ENCODE measurements around the gene PLXND1.
A peak's percentile ranks its signal among the peaks of the same experiment; 100 is the strongest.
"Not testable (repeated sequence)": the region's sequence is repeated elsewhere in the genome, so short reads cannot be mapped to it uniquely, and the experiment has no call there.

The PLXND1 gene

DNA sequence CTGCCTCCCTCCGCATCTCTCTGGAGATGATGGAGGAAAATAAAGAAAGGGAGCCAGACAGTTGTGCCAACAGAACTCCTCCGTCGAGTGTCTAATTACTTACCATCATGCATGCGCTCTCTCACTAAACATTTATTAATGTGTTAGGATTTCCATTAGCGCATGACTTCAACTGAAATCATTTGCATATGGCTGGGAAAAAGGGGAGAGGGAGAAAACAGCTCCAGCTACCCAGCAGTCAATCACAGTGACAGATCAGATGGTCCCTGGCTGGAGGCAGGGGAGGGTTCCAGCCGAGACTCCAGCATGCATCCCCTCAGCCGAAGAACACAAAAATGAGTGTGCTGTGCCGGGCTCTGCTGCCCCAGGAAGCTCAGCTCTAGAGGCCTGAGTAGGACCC lies 84.9 kb downstream of the PLXND1 start:
- Mint-ChIP-seq H3K4me1 (peaks cover 13% of the 10 kb centered on the region), H3K27ac (no peak overlapping the region), H3K9me3 (no peaks in the 10 kb centered on the region), H3K36me3 (no peaks in the 10 kb centered on the region), H3K4me3 (no peak overlapping the region)
- DNase-seq (ENCODE audit: low spot score in 2 of 2) (no peak), ATAC-seq (no peak)

DNA sequence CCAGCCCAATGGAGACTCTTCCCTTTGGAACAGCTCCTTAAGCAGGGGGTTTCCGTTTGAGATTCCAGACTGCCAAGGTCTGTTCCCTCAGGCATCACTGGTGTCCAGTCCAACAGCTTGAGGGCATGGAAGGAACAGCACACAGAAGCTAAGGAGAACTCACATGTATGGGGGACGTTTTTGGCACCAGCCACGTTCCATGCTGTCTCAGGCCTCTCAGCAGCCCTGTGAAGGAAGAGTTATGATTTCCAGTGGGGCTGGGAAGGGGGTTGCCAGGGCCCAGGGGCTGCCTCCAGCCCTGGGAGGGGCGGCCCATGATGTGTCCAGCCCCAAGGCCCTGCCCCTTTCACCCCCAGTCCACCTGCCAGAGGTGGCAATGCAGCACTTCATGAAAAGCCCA lies 85.5 kb downstream of the PLXND1 start:
- Mint-ChIP-seq H3K4me1 (peaks cover 13% of the 10 kb centered on the region), H3K9me3 (no peaks in the 10 kb centered on the region), H3K4me3 (no peak overlapping the region)

DNA sequence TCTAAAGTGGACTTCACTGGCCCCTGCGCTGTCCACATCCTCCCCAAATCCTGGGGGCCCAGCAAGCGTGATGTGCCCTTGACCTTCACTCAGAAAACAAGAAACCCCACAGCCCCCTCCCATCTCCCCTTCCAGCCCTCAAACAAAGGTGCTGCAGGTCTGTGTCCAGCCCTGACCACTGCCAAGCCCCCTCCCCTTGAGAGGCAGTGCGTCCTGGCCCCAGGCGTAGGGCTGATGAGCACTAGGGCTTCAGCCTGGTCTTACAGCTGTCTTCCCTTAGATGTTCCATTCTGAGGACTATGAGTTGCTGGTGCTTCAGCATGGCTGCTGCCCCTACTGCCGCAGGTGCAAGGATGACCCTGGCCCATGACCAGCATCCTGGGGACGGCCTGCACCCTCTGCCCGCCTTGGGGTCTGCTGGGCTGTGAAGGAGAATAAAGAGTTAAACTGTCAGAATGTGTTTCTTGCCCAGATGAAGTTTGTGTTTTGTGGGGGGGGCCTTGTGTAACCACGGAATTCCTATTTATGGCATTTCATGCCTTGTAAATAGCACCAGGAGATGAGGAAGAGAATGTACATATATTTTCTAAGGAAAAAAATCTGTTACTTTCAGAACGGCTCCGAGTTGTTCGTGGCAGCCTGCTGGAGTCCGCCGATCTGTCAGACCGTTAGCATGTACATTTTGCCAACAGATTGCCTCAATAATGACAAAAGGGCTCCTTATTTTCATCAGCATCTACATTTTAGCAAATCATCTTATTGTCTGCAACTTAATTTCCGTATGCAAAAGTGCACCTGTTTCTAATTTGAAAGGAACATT lies 86.4 kb downstream of the PLXND1 start:
- Mint-ChIP-seq H3K4me1 (peaks cover 10% of the 10 kb centered on the region), H3K27ac (no peak overlapping the region), H3K4me3 (no peak overlapping the region), H3K9me3 (no peaks in the 10 kb centered on the region), H3K36me3 (no peaks in the 10 kb centered on the region)
- DNase-seq (ENCODE audit: low spot score in 2 of 2) (no peak), ATAC-seq (no peak)

More for the DNA sequence above, 85.5 kb downstream of the PLXND1 start:
- no peak overlapping the region for H3K27ac Mint-ChIP-seq
- H3K36me3 Mint-ChIP-seq, result no peaks in the 10 kb centered on the region
- ATAC-seq (no peak), DNase-seq (ENCODE audit: low spot score in 2 of 2) (no peak)

DNA sequence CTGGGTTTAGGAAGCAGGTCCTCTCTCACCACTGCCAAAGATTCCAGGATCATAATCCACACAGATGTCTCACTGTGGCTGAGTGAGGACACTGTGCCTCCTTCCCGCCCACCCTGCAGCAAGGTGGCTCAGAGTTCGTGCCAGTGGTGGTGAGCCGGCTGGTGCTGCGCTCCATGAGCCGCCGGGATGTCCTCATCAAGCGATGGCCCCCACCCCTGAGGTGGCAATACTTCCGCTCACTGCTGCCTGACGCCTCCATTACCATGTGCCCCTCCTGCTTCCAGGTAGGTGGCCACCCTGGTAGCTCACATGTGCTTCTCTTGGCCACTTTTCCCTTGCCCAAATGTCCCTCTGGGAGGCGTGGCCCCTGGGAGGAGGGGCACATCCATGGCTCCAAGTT lies 87.0 kb downstream of the PLXND1 start:
- no peak overlapping the region for H3K27ac Mint-ChIP-seq
- no peaks in the 10 kb centered on the region for H3K36me3 Mint-ChIP-seq
- H3K9me3 Mint-ChIP-seq, result no peaks in the 10 kb centered on the region
- H3K4me1 Mint-ChIP-seq, result peaks cover 7% of the 10 kb centered on the region
- no peak overlapping the region for H3K4me3 Mint-ChIP-seq
- ATAC-seq (no peak), DNase-seq (ENCODE audit: low spot score in 2 of 2) (no peak)

DNA sequence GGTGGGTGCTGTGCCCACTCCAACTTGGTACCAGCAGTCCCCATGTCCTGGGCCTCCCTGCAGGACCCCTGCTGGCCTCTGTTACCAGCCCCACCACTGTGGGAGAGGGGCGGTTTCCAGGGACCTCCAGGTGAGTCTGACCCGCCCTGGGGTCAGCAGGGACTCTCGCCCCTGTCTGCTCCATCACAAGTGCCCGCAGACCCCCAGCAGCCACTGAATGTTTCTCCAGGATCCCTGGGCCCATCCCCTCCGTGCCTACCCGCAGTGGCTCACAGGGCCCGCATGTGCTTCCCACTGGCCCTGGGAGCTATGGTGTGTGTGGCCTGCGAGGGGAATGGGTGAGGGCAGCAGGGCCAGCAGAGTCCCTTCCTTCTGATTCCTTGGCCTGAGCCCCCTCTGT lies 87.9 kb downstream of the PLXND1 start:
- DNase-seq (ENCODE audit: low spot score in 2 of 2) (no peak), ATAC-seq (no peak)
- peaks cover 7% of the 10 kb centered on the region for H3K4me1 Mint-ChIP-seq
- no peaks in the 10 kb centered on the region for H3K36me3 Mint-ChIP-seq
- no peak overlapping the region for H3K27ac Mint-ChIP-seq
- H3K4me3 Mint-ChIP-seq, result no peak overlapping the region
- no peaks in the 10 kb centered on the region for H3K9me3 Mint-ChIP-seq

DNA sequence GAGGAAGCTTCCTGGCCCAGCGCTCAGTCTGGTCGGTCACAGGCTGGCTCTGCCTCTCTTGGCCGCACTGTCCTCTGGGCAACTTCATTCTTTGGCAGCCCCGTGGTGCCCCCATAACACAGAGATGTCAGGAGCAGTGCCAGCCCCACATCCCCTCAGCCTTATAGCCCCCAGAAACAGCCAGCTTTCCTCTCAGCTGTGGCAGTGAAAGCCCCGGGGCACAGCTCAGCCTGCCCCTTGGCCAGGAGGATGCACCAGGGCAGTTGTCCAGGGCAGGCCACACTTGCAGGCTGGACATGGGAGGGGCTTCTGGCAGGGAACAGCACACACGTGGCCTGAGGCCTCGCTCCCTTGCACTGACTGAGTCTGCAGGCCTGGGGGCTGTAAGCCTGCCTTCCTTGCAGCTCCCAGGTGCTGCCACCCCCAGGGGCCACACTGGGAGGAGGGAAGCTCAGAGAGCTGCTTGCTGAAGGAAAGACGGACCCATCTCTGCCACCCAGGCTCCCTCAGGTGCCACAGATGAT lies 88.4 kb downstream of the PLXND1 start:
- H3K36me3 Mint-ChIP-seq, result no peaks in the 10 kb centered on the region
- no peaks in the 10 kb centered on the region for H3K9me3 Mint-ChIP-seq
- no peak for ATAC-seq
- H3K4me1 Mint-ChIP-seq, result peaks cover 7% of the 10 kb centered on the region
- no peak overlapping the region for H3K4me3 Mint-ChIP-seq
- no peak overlapping the region for H3K27ac Mint-ChIP-seq
- no peak for DNase-seq (ENCODE audit: low spot score in 2 of 2)

DNA sequence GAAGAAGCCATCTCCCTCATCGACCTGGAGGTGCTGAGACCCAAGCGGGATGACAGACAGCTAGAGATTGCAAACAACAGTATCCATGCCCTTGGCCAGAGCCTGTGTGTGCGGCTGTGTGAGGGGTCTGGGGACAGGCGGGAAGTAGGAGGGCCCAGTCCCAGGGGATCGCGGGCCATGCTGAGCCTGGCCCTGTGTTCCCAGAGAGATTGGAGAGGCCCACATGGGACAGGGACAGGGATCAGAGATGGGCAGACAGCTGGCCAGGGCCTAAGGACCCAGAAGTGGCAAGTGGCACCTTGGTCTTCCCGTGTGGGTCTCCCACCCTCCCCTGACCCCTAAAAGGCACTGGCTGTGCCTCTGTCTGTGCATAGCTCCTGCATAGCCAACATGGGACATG lies 89.0 kb downstream of the PLXND1 start:
- Mint-ChIP-seq H3K4me3 (no peak overlapping the region), H3K4me1 (peaks cover 7% of the 10 kb centered on the region), H3K27ac (no peak overlapping the region), H3K36me3 (no peaks in the 10 kb centered on the region), H3K9me3 (no peaks in the 10 kb centered on the region)
- ATAC-seq (no peak), DNase-seq (ENCODE audit: low spot score in 2 of 2) (no peak)

DNA sequence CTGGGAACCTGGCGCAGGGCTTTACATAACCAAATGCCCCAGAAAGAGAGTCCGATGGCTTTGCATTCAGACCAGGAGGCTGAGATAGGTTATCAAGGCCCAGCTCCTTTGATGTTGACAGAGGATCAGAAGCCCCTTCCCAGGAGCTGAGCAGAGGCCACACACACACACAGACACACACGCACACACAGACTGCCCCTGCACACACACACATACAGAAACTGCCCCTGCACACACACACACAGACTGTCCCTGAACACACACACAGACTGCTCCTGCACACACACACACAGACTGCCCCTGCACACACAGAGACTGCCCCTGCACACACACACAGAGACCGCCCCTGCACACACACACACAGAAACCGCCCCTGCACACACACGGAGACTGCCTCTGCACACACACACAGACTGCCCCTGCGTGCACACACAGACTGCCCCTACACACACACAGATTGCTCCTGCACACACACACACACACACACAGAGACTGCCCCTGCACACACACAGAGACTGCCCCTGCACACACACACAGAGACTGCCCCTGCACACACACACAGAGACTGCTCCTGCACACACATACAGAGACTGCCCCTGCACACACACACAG lies 90.5 kb downstream of the PLXND1 start:
- H3K4me1 Mint-ChIP-seq; H3K36me3 Mint-ChIP-seq; DNase-seq (ENCODE audit: low spot score in 2 of 2); H3K4me3 Mint-ChIP-seq; H3K9me3 Mint-ChIP-seq; ATAC-seq: not testable (repeated sequence)
- peak overlapping the region; percentile 60 for H3K27ac Mint-ChIP-seq

DNA sequence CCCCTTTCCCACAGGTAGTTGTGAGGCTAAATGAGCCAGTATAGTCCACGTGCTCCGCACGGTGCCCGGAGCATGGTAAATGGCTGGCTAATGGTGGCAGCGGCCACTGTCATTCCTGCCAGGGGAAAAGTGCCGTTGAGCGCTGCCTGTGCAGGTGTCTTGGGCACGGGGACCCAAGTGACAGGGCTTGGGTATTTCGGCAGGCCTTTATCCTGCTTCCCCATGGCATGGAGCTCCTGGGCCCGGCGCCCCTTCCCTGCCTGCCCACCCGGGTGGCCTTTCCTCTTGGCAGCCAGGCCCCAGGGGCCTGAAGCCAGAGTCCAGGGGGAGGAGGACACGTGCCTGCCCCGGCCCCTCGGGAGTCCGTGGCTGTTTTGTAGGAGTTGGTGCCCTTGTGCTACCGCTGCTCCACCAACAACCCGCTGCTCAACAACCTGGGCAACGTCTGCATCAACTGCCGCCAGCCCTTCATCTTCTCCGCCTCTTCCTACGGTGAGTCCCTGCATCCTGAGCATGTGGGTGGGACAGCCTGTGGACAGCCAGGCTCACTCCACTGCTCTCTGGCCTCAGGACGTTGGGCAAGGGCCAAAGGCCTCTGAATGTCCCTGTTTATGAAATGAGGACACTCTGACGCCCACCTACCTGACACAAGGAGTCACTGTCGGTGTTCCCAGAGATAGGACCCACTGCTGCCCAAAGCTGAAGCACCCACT lies 91.2 kb downstream of the PLXND1 start:
- H3K4me1 Mint-ChIP-seq, result peaks cover 16% of the 10 kb centered on the region
- not testable (repeated sequence) for H3K9me3 Mint-ChIP-seq, ATAC-seq

DNA sequence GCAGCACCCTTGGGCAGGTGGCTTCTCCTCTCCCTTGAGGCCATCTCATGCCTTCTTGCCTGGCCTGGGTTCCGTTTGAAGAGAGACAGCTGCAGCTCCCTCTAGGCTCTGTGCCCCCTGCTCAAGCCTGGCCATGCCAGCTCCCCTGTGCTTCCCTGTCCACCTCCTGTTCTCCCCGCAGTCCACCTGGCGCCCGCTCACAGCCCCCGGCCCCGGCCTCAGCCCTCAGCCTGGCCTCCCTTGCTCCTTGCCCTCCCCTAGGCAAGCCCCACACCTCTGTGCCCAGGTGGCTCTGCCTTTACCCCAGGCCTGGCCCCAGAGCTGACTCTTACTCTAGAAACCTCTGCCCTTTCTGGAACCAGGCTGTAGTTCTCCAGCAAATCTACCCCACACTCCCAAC lies 91.9 kb downstream of the PLXND1 start:
- Mint-ChIP-seq H3K27ac (no peak overlapping the region), H3K4me1 (peaks cover 11% of the 10 kb centered on the region), H3K36me3 (no peaks in the 10 kb centered on the region), H3K4me3 (no peak overlapping the region), H3K9me3 (no peaks in the 10 kb centered on the region)
- no peak for DNase-seq (ENCODE audit: low spot score in 2 of 2)
- ATAC-seq, result no peak

More for the DNA sequence above, 91.2 kb downstream of the PLXND1 start:
- H3K4me3 Mint-ChIP-seq; H3K27ac Mint-ChIP-seq; H3K36me3 Mint-ChIP-seq; DNase-seq (ENCODE audit: low spot score in 2 of 2): not testable (repeated sequence)

DNA sequence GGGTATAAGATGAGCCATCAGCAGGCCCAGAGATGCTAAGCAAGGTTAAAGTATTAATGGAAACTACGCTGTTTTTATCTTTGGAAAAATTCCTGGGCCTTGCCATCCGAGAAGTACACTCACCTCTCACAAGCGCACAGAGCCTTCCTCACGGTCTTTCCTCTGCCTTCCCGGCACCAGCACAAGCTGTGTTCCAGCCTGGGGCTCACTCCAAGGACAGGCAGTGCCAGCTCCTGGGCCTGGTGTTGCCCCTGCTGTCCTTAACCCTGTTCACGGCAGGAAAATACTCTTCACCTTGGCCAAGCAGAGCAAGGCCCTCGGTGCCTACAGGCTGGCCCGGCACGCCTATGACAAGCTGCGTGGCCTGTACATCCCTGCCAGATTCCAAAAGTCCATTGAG lies 92.4 kb downstream of the PLXND1 start:
- H3K36me3 Mint-ChIP-seq, result no peaks in the 10 kb centered on the region
- ATAC-seq (no peak), DNase-seq (ENCODE audit: low spot score in 2 of 2) (no peak)
- peaks cover 11% of the 10 kb centered on the region for H3K4me1 Mint-ChIP-seq
- no peaks in the 10 kb centered on the region for H3K9me3 Mint-ChIP-seq
- no peak overlapping the region for H3K27ac Mint-ChIP-seq
- no peak overlapping the region for H3K4me3 Mint-ChIP-seq

DNA sequence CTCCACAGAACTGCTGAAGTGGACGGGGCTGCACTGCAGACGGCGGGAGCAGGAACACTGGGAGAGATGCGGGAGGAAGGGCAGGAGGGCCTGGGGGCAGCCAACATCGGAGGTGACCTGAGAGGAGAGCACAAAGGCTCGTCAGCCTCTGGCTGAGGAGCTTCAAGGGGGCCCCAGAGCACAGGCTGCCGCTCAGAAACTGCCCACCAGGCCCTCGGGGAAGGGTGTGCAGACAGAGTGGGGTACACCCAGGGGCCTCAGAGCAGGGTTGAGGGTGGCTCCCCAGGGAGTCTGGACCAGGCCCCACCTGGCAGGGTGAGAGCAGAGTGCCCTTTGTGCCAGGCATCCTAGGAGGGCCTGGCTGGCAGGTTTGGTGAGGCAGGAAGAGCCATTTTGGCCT lies 92.8 kb downstream of the PLXND1 start:
- no peak overlapping the region for H3K27ac Mint-ChIP-seq
- ATAC-seq (no peak), DNase-seq (ENCODE audit: low spot score in 2 of 2) (no peak)
- H3K9me3 Mint-ChIP-seq, result no peaks in the 10 kb centered on the region
- peaks cover 11% of the 10 kb centered on the region for H3K4me1 Mint-ChIP-seq
- H3K36me3 Mint-ChIP-seq, result no peaks in the 10 kb centered on the region
- H3K4me3 Mint-ChIP-seq, result no peak overlapping the region

DNA sequence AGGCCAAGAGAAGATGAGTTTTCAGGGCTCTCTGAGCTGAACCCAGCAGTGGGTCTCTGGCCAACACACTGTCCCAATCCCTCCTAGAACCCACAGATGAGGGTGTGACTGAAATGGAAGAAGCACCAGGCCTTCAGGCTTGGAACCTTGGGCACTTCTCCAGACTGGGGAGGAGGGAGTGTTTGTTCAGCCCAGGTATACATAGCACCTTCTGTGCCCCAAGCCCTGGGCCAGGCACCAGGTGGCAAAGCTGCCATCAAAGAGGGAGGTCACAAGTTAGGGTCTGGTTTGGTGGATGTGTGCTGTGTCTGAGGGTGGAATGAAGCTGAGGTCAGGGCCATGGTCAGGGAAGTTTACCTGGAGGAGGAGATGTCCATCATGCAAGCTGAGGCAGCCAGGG lies 93.9 kb downstream of the PLXND1 start:
- Mint-ChIP-seq H3K4me3 (no peak overlapping the region), H3K4me1 (peaks cover 11% of the 10 kb centered on the region), H3K9me3 (no peaks in the 10 kb centered on the region), H3K36me3 (no peaks in the 10 kb centered on the region), H3K27ac (peak overlapping the region; percentile 79)
- ATAC-seq (no peak), DNase-seq (ENCODE audit: low spot score in 2 of 2) (no peak)

DNA sequence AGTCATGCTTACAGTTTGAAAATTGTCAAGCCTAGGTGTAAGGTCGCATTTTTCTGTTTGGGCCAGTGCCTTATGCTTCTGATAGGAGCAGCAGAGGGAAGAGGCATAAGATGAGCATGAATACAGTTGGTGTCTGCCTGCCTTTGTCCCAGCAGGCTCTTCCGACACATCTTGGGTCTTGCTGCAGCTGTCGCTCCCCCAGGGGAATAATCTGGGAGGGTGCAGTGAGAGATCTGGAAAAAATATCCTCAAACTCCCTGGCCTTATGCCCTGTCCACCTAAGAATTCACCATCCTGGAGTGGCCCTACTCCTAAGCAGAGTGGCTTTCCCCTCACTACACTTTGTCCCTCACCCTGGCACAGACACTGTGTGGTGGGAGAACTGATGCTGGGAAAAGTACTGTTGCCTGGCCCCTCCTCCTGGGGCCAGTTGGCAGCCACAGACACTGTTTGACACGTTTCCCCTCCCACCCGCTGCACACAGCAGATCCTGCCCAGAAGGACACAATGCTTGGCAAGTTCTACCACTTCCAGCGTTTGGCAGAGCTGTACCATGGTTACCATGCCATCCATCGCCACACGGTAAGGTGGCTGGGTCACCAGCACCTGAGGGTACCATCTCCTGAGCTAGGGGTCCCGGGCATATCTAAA lies 99.2 kb downstream of the PLXND1 start:
- H3K27ac Mint-ChIP-seq, result no peak overlapping the region
- no peaks in the 10 kb centered on the region for H3K9me3 Mint-ChIP-seq
- H3K4me3 Mint-ChIP-seq, result no peak overlapping the region
- peaks cover 11% of the 10 kb centered on the region for H3K4me1 Mint-ChIP-seq
- H3K36me3 Mint-ChIP-seq, result no peaks in the 10 kb centered on the region
- ATAC-seq (peak; percentile 11), DNase-seq (ENCODE audit: low spot score in 2 of 2) (no peak)

DNA sequence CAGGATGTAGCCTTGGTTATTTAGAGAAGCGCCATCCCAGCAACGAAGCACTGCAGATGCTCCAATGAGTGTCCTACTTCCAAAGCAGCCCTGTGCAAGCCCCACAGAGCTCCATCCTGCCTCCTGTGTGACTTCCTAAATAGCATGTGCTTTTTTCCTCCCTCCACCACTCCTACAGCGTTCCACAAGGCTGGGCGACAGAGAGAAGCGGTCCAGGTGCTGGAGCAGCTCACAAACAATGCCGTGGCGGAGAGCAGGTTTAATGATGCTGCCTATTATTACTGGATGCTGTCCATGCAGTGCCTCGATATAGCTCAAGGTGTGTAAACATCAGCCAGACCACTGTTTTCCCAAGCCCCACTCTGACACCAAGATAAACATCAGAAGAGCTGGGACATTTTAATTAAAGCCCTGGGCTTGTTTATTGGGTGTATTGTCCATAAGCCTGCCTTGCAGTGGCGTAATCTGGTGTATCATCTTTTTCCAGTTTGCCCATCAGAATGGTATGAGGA lies 100.2 kb downstream of the PLXND1 start:
- Mint-ChIP-seq H3K9me3 (no peaks in the 10 kb centered on the region), H3K4me1 (peaks cover 11% of the 10 kb centered on the region), H3K4me3 (no peak overlapping the region), H3K27ac (no peak overlapping the region), H3K36me3 (no peaks in the 10 kb centered on the region)
- ATAC-seq, result no peak
- DNase-seq (ENCODE audit: low spot score in 2 of 2), result no peak
